ENCODE data around the gene LRRC4C. TPM values are rescaled to one million over a fixed set of nuclear protein-coding genes. Genes with fewer than 3 reads are reported as not detected.

The LRRC4C gene
- polyA plus RNA-seq, 1 experiment = 0.02 TPM

GRCh38 chr11:40281052-40281580, 1178.3 kb downstream of the LRRC4C start:
- Histone ChIP-seq H3K9me3 (ENCODE audit: control insufficient read depth, insufficient read depth, low read length) (no peaks in the 10 kb centered on the region), H3K27me3 (ENCODE audit: control insufficient read depth, insufficient read depth, low read length) (peaks cover 3% of the 10 kb centered on the region), H3K27ac (ENCODE audit: low read depth, low read length) (no peak overlapping the region), H3K4me3 (ENCODE audit: low read depth, low read length) (no peak overlapping the region)
- no peak for TF ChIP-seq CTCF (IDR thresholded peaks at IDR 0.05; ENCODE audit: low read depth, low read length)
- POLR2A ChIA-PET = no interaction called here
- no peak for DNase-seq (ENCODE audit: low read depth, low spot score)
- CTCF ChIA-PET = interaction anchor here (2.1 kb wide), 1 partner anchor 13 kb away, joined by 6 read pairs; no protein-coding TSS in a partner anchor

DNA sequence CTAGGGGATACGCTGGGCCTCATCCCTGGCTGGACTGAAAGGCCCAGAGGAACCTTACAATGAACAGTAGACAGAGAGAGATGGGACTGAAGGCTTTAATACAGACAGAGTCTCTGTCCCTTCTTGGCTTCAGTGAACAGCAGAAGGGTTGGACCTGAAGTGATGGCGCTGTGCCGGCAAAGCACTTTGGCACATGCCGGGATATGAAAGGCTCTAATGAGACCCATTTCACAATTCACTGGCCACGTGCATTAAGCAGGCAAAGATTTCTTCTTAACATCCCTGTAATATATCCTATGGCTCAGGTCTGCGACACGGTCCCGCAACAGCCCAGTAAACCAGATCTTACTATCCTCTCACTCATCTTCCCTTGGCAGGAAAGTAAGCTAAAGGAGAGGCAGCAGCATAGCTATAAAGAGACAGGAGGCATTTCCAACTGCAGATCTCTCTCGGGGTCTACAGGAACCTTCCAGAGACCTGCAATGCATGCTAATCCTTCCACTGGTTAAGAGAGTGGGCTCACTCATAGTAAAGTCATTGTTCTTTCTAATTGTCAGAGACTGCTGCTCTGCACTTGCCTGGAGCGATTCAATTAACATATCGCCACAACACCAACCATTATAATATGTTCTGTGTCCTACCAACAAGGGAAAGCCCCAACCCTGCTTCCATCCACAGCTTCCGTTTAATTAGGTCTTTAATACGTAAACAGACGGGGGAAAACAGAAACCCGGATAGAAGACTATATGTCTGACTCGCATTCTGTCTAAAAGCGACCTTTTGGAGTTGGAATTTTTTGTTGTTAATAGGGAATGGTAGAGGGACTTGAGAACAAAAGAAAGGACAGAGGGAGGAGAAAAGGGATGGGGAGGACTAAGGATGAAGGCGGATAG, 1179.0 kb downstream of the LRRC4C start:
- TF ChIP-seq CTCF (IDR thresholded peaks at IDR 0.05; ENCODE audit: low read depth, low read length) = no peak
- no peak for DNase-seq (ENCODE audit: low read depth, low spot score)
- Histone ChIP-seq H3K9me3 (ENCODE audit: control insufficient read depth, insufficient read depth, low read length) (no peaks in the 10 kb centered on the region), H3K27ac (ENCODE audit: low read depth, low read length) (no peak overlapping the region), H3K27me3 (ENCODE audit: control insufficient read depth, insufficient read depth, low read length) (peaks cover 3% of the 10 kb centered on the region), H3K4me3 (ENCODE audit: low read depth, low read length) (no peak overlapping the region)
- CTCF ChIA-PET = interaction anchor here (2.1 kb wide), 1 partner anchor 14 kb away, joined by 6 read pairs; no protein-coding TSS in a partner anchor
- POLR2A ChIA-PET = no interaction called here

GRCh38 chr11:40276960-40277359, 1182.5 kb downstream of the LRRC4C start:
- Histone ChIP-seq H3K4me3 (ENCODE audit: low read depth, low read length) (no peak overlapping the region), H3K9me3 (ENCODE audit: control insufficient read depth, insufficient read depth, low read length) (no peaks in the 10 kb centered on the region), H3K27ac (ENCODE audit: low read depth, low read length) (no peak overlapping the region), H3K27me3 (ENCODE audit: control insufficient read depth, insufficient read depth, low read length) (peaks cover 3% of the 10 kb centered on the region)
- ChIA-PET CTCF (interaction anchor here (6.2 kb wide), 1 partner anchor 17 kb away, joined by 30 read pairs; no protein-coding TSS in a partner anchor), POLR2A (no interaction called here)
- no peak for DNase-seq (ENCODE audit: low read depth, low spot score)
- TF ChIP-seq CTCF (IDR thresholded peaks at IDR 0.05; ENCODE audit: low read depth, low read length) = no peak

DNA sequence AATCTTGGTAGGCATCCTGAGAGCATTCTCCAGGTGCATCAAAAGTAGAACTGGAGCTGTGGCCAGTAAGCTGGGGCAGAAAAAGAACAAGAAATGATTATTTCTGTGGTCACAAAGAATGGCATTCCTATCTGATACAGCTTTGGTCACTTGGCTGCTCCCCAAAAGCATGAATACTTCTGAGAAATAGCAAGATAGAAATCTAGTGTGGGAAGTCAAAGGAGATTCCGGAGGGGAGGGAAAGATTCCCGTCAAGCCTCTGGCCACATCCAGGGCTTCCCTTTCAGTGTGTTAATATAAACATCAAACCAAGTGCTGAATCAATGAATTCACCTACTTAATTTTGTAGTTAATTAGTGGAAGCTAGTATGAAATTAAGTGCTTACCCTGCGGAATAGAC, 1185.4 kb downstream of the LRRC4C start:
- ChIA-PET POLR2A (no interaction called here), CTCF (interaction anchor here (1.0 to 6.2 kb wide), 2 partner anchors 20 to 33 kb away, joined by 3 to 30 read pairs; no protein-coding TSS in a partner anchor)
- Histone ChIP-seq H3K9me3 (ENCODE audit: control insufficient read depth, insufficient read depth, low read length) (no peaks in the 10 kb centered on the region), H3K4me3 (ENCODE audit: low read depth, low read length) (no peak overlapping the region), H3K27me3 (ENCODE audit: control insufficient read depth, insufficient read depth, low read length) (peaks cover 3% of the 10 kb centered on the region), H3K27ac (ENCODE audit: low read depth, low read length) (no peak overlapping the region)
- TF ChIP-seq CTCF (IDR thresholded peaks at IDR 0.05; ENCODE audit: low read depth, low read length) = no peak
- no peak for DNase-seq (ENCODE audit: low read depth, low spot score)

DNA sequence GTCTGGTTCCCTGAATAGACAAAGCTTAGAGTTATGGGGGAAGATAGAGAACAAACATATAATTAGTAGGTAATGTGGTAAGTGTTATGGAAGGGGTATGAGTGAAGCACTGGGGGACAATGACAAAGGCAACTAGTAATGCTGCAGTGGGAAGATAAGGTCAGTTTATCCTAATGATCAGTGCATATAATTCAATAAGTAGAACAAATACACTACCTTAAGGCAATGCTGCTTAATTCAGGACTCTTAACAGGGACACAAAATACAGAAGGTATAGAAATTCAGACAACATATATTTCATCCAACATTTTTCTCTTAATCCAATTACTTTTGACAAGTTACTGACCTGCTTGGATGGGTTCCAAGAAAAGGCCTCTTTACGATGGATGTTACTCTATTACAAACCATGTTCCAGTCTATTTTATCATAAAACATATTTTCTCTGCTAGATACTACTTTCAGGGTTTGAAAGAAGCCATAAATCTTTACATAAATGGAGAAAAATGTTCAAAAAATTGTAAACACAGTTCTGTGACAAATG, 1186.2 kb downstream of the LRRC4C start:
- H3K27ac ChIP-seq (ENCODE audit: low read depth, low read length) = no peak overlapping the region
- CTCF ChIA-PET = interaction anchor here (1.6 kb wide), 1 partner anchor 21 kb away, joined by 9 read pairs; no protein-coding TSS in a partner anchor
- POLR2A ChIA-PET = no interaction called here
- no peak for TF ChIP-seq CTCF (IDR thresholded peaks at IDR 0.05; ENCODE audit: low read depth, low read length)
- H3K9me3 ChIP-seq (ENCODE audit: control insufficient read depth, insufficient read depth, low read length) = no peaks in the 10 kb centered on the region
- DNase-seq (ENCODE audit: low read depth, low spot score) = no peak
- H3K27me3 ChIP-seq (ENCODE audit: control insufficient read depth, insufficient read depth, low read length) = peaks cover 2% of the 10 kb centered on the region
- H3K4me3 ChIP-seq (ENCODE audit: low read depth, low read length) = no peak overlapping the region

Measured in AG04450 (cell line).